GM19324 (cell line): Measurements from ENCODE around the gene RCOR1.
"Not testable (repeated sequence)": the region's sequence is repeated elsewhere in the genome, so short reads cannot be mapped to it uniquely, and the experiment has no call there.

ENCODE experiments used
- ATAC-seq: cut with Tn5 transposase; IDR thresholded peaks from one replicate; pipeline ENCODE4 v1.9.1; 2021; ENCODE audit warnings: mild to moderate bottlenecking, moderate library complexity; ENCODE audit not compliant: unreplicated experiment, low FRiP score

Gene RCOR1

DNA sequence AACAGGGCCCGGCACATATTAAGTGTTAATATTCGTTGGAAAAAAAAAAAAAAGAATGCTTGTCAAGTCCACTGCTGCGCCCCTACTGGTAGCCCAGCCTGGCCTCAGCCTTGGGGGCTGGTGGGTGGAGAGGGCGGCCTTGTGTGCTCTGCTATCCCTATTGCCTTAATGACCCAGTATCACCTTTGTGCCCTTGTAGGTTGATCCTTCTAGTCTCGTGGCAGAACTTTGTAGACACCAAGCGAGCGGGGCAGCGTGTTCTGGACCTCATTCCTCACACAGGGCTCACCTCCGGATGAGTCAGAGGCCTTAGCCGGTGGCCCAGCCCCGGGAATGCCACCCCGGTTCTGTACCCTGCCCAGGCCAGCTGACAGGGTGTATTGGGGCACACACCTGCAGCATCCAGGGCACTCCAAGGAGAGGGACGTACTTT, 1.8 kb upstream of the RCOR1 start:
- no peak for ATAC-seq

GRCh38 chr14:102591372-102591943, 991 bp upstream of the RCOR1 start:
- peak; percentile 5 for ATAC-seq

GRCh38 chr14:102592763-102593060, 263 bp downstream of the RCOR1 start:
- peak; percentile 9 for ATAC-seq

DNA sequence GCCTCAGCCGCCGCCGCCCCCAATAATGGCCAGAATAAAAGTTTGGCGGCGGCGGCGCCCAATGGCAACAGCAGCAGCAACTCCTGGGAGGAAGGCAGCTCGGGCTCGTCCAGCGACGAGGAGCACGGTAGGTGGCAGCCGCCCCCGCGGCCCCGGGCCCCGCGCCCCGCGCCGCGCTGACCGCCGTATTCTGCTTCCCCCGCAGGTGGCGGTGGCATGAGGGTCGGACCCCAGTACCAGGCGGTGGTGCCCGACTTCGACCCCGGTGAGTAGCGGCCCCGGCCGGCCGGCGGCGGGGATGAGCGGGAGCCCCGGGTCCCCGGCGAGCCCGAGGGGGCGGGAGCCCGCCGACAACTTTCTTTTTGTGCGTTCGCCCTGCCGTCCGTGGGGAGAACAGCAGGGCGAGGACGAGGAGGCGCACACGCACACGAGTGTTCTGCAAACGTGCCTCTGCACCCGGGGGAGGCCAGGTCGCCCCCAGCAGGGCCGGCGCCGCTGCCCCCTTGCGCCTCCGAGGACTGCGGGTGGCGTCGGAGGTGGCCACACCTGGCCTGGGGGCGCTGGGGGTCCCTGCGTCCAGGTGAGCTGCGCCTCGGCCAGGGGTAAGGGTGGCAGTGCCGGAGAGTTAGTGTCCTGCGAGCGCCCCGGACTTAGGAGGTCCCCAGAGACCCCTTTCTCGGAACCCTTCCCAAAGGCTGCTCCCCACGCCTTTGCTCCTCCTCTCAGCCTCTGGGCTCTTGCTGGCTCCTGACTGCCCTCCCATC, 794 bp downstream of the RCOR1 start:
- peak; percentile 15 for ATAC-seq

- no peak for ATAC-seq
Measured at GRCh38 chr14:102593825-102594137, 1.3 kb downstream of the RCOR1 start.

- no peak for ATAC-seq
Measured at GRCh38 chr14:102594514-102595175, 2.2 kb downstream of the RCOR1 start.

DNA sequence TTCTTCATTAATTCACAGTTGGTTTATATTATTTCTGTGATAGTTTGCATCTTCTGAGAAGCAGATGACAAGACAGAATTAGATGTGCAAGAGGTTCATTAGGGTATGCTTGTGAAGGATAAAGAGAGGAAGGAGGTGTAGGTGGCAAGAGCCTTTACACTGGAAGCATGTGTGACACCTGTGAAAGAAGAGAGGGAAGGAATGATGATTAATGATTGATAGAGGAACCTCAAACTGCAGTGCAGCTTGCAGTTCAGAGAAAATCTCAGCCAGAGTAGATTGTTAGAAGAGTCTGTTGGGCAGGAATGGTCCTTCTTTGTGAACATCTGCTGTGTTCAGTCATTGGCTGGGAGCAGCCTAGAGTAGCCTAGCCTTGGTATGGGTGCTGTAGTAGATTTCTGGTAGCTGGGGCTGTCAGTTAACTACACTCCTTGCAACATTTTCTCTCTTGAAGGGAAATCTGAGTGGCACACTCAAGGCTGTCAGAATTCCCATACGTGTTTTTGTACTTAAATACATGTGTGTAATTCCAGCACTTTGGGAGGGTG, 9.0 kb downstream of the RCOR1 start:
- no peak for ATAC-seq

DNA sequence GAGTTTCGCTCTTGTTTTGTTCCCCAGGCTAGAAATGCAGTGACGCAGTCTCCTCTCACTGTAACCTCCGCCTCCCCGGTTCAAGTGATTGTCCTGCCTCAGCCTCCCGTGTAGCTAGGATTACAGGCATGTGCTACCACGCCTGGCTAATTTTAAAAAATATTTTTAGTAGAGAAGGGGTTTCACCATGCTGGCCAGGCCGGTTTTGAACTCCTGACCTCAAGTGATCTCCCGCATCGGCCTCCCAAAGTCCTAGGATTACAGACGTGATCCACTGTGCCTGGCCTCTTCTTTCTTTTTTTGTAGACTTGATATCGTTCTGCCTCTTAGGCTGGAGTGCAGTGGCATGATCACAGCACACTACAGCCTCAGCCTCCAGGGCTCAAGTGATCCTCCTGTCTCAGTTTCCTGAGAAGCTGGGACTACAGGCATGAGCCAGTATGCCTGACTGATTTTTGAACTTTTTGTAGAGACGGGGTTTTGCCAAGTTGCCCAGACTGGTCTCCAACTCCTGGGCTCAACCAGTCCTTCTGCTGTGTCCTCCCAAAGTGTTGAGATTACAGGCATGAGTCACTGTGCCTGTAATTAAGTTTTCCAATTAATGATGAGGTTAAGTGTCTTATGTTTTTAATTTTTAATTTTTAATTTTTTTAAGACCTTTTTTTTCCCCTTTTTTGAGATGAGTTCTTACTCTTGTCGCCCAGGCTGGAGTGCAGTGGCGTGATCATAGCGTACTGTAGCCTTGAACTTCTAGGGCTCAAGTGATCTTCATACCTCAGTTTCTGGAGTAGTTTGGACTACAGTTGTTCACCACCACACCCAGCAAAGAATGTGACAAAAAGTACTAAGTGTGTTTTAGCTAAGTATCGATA, 10.2 kb downstream of the RCOR1 start:
- ATAC-seq, result no peak

DNA sequence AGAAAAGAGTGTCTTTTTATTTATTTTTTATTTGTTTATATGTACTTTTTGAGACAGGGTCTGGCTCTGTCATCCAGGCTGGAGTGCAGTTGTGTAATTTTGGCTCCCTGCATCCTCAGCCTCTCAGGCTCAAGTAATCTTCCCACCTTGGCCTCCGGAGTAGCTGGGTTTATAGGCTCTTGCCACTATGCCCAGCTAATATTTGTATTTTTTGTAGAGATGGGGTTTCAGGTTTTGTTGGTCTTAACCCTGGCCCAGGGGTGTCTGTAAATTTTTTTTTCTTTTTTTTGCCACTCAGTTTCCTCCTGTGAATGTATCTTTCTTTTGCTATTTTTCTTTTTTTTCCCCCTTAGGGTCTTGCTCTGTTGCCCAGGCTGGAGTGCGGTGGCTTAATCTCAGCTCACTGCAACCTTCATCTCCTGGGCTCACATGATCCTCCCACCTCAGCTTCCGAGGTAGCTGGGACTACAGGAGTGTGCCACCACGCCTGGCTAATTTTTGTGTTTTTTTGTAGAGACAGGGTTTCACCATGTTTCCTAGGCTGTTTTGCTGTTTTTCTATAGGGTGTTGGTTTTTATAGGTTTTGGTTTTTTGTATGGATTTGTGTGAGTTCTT, 11.0 kb downstream of the RCOR1 start:
- ATAC-seq, result no peak

- ATAC-seq, result no peak
Measured at GRCh38 chr14:102604183-102604582, 11.7 kb downstream of the RCOR1 start.

GRCh38 chr14:102605029-102605428, 12.6 kb downstream of the RCOR1 start:
- ATAC-seq, result no peak

DNA sequence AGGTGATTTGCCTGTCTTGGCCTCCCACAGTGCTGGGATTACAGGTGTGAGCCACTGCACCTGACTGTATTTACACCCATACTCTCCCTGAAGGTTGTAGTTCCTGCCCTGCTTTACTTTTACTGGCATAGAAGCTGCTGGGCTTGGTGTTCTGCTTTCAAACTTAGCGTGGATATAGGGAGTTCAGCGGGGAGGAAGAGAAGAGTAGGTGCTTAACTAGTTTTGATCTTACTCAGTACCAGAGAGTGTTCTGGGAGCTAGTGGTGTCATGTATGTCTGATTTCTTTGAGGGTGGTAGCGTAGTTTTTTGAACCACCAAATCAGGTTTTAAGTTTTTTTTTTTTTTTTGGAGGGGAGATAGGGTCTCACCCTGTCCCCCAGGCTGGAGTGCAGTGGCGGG, 13.8 kb downstream of the RCOR1 start:
- ATAC-seq, result no peak

GRCh38 chr14:102608064-102608446, 15.6 kb downstream of the RCOR1 start:
- no peak for ATAC-seq

GRCh38 chr14:102610968-102611811, 18.7 kb downstream of the RCOR1 start:
- ATAC-seq, result no peak

DNA sequence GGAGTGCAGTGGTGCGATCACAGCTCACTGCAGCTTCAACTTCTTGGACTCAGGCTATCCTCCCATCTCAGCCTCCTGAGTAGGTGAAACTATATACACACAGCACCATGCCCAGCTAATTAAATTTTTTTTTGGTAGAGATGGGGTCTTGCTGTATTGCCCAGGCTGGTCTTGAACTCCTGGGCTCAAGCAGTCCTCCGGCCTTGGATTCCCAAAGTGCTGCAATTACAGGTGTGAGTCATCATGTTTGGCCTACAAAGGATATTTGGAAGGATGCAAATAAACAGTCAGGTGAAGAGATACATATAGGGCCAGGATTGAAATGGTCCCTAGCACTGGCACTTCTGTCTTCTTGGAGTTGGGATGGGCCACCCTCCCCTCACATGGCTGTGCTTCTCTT, 23.9 kb downstream of the RCOR1 start:
- ATAC-seq, result no peak

- ATAC-seq, result no peak
Measured at GRCh38 chr14:102616799-102617198, 24.4 kb downstream of the RCOR1 start.

DNA sequence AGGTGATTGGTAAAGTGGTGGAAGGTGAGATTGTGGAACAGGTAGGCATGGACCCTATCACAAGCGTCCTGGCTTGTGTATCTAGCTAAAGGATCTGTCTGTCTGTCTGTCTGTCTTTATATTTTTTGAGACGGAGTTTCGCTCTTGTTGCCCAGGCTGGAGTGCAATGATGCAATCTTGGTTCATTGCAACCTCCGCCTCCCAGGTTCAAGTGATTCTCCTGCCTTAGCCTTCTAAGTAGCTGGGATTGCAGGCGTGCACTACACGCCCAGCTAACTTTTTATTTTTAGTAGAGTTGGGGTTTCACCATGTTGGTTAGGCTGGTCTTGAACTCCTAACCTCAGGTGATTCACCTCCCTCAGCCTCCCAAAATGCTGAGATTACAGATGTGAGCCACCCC, 26.6 kb downstream of the RCOR1 start:
- ATAC-seq, result not testable (repeated sequence)

DNA sequence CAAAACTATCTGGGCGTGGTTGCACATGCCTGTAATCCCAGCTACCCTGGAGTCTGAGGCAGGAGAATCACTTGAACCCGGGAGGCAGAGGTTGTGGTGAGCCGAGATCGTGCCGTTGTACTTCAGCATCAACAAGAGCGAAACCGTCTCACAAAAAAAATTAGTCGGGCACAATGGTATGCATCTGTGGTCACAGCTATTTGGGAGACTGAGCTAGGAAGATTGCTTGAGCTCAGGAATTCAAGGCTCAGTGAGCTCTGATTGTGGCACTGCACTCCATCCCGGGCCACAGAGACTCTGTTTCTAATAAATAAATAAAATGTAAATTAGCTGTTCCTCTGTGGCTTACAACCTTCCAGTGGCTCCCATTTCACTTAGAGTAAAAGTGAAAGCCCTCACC, 28.0 kb downstream of the RCOR1 start:
- ATAC-seq, result no peak

GRCh38 chr14:102622262-102622885, 29.9 kb downstream of the RCOR1 start:
- no peak for ATAC-seq
